ENCODE results near the gene SPATA22.
"Not testable (repeated sequence)": the region's sequence is repeated elsewhere in the genome, so short reads cannot be mapped to it uniquely, and the experiment has no call there.

SPATA22 gene

GRCh38 chr17:3472137-3472536, 518 bp upstream of the SPATA22 start:
- no peak for DNase-seq (ENCODE audit: low spot score)

GRCh38 chr17:3469529-3469928, 2.1 kb downstream of the SPATA22 start:
- no peak for DNase-seq (ENCODE audit: low spot score)

DNA sequence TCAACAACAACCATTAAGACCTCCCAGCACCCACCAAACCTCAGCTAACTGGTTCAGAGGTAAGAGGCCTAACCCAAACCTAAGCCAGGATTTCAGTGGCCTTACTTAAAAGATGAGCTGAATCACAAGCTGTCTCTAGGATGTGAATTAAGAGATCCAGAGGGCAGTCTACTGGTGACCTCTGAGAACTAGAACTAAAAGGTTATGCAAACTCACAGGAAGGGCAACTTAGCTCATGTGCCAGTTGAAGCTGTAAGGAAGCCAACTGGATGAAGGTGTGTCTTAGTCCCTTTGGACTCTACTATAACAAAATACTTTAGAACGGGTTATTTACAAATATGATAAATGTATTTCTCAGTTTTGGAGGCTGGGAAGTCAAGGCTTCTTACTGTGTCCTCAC, 5.3 kb downstream of the SPATA22 start:
- not testable (repeated sequence) for DNase-seq (ENCODE audit: low spot score)

DNA sequence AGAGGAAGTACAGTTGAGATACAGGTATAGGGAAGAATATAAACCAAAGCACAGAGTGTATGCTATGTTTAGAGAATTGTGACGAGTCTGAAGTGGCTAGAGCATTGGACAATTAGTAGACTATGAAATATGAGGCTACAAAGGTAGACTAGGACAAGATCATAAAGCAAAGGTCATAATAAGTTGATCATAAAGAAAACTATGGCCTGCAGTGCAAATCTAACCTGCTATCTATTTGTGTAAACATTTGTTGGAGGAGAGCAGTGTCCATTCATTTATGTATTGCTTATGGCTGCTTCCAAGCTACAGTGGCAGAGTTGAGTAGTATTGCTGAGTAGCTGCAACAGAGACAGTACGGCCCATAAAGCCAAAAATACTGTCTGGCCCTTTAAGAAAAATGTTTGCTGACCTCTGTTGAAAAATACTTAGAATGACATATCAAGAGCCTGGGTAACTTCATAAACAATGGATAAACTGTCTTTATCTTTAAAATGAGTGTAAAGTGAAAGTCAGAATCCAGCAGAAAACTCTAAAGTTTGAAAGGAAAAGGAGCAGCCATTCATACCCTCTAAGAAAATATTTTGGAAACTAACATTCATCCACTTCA, 23.5 kb downstream of the SPATA22 start:
- DNase-seq (ENCODE audit: low spot score), result no peak

DNA sequence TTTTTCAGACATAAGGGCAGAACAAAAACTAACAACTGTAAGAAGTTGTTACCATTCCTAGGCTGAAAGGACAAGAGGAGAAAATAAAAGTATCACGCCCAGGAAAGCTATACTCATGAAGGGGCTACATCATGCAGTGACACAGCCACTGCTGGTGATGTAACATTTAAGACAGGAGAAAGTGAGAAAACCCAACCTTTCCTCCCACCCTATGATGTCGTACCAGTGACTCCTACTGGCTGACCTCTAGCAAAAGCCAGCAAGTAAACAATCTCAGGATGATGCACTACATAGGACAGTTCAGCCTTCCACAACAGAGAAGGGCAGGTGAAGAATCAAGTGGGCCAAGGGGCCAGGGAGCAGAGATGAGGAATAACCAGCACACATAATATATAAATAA, 24.0 kb downstream of the SPATA22 start:
- no peak for DNase-seq (ENCODE audit: low spot score)

DNA sequence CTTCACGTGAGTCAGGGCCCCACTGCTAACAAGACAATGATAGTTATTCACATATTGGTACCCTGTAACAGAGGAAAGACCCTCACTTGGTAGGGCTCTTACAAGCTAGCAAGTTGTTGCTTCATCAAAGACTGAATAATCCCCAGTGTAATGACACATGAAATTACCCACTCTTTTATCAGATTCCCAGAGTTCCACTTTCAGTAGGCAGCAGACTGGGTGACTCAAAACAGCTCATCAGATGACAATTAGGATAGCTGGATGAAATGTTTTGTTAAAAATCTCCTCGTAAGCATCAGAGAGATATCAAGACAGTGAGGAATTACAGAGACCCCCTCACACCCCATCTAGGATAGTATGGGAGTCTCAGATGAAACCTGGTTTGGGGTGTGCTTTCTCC, 31.2 kb downstream of the SPATA22 start:
- no peak for DNase-seq (ENCODE audit: low spot score)

GRCh38 chr17:3438368-3438767, 33.3 kb downstream of the SPATA22 start:
- DNase-seq (ENCODE audit: low spot score), result no peak

- DNase-seq (ENCODE audit: low spot score), result no peak
These were observed 37.9 kb downstream of the SPATA22 start, which contains the start of gene OR1E2 for GRCh38 chr17:3433741-3434140. Gene OR1E2, minus strand, starts transcription at chr17:3433841. Its CDS starts 0 bp downstream, at chr17:3433841.

- not testable (repeated sequence) for DNase-seq (ENCODE audit: low spot score)
These were observed 38.4 kb downstream of the SPATA22 start for GRCh38 chr17:3433215-3433614.

GRCh38 chr17:3418222-3418621, 53.4 kb downstream of the SPATA22 start:
- no peak for DNase-seq (ENCODE audit: low spot score)

DNA sequence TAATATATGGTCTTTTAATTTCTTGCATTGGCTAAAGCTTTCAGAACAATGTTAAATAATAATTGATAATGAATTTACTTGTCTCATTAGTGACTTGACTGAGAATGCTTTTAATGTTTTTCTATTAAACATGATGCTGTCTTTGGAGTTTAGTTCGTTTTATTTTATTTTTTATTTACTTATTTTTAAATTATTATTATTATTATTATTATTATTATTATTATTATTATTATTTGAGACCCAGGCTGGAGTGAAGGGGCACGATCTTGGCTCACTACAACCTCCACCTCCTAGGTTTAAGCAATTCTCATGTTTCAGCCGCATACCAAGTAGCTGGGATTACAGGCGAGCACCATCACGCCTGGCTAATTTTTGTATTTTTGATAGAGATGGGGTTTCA, 56.0 kb downstream of the SPATA22 start:
- DNase-seq (ENCODE audit: low spot score), result no peak

- DNase-seq (ENCODE audit: low spot score), result not testable (repeated sequence)
These were observed 59.4 kb downstream of the SPATA22 start for GRCh38 chr17:3412216-3412615.

DNA sequence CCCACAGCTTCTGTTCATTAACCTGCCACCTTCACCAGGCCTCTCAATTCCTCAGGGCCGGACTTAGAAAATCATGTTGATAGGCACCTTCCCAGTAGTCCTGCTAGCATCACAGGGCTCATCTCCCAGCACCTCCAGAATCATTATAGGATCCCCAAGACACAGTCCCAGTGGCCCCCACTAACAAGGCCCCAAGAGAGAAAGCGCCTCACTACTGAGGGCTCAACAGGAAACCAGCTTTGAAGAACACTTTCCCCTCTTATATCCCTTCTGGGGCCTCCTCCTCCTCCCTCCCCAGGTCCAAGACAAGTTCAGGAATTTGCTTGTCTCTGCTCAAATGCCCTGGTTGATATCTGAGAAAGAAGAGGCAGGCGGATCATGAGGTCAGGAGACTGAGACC, 60.5 kb downstream of the SPATA22 start, which contains the start of gene OR3A3:
Gene OR3A3, plus strand, starts transcription at position 301 of the 400 bp plus-strand sequence.
- DNase-seq (ENCODE audit: low spot score), result no peak

GRCh38 chr17:3403856-3404255, 67.8 kb downstream of the SPATA22 start:
- DNase-seq (ENCODE audit: low spot score), result not testable (repeated sequence)

DNA sequence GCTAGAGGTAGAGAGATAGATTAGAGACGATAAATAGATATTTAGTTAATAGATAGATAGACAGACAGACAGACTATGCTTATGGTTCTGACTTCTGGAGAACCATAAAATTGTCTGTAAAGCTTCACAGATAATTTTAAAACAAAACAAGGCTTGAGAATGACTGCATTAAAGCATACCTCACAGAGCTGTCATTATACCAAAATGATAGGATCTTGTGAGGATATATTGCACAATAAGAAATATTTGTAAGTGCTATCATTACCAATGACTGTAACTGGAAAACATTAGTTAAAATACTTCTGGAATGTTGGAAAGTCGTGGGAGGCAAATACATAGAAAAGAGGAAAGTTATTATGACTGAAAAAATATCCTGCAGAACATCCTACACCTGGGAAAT, 69.8 kb downstream of the SPATA22 start:
- no peak for DNase-seq (ENCODE audit: low spot score)

GRCh38 chr17:3400055-3400454, 71.6 kb downstream of the SPATA22 start:
- no peak for DNase-seq (ENCODE audit: low spot score)

GRCh38 chr17:3398310-3398709, 73.3 kb downstream of the SPATA22 start, which contains the start of gene OR1E1:
Gene OR1E1, minus strand, starts transcription at chr17:3398410. Its CDS starts 0 bp downstream, at chr17:3398410.
- no peak for DNase-seq (ENCODE audit: low spot score)

- DNase-seq (ENCODE audit: low spot score), result not testable (repeated sequence)
These were observed 73.8 kb downstream of the SPATA22 start for GRCh38 chr17:3397801-3398200.

Data from GM03348 (cell line).